Kidney (tissue), 14 donors: ENCODE results near the gene BTG1. TPM values are rescaled to one million over a fixed set of nuclear protein-coding genes. Genes with fewer than 3 reads are reported as not detected.

Experiments used
- DNase-seq, 5 donors: peaks; one replicate each; pipeline ENCODE4 v3.0.0-alpha.2; 2013 to 2020
- FAIRE-seq: peaks from 2 replicates; lab custom pipeline; 2012; peaks lifted over from hg19 to GRCh38; lab: Jason Lieb, UNC
- H3K27ac ChIP-seq, 2 donors: one replicate each; pipeline ENCODE4 v1.7.0; 2013; ENCODE audit warnings: low read depth in 2 of 2, low read length in 2 of 2, inconsistent platforms in 1 of 2
- H3K27me3 ChIP-seq: one replicate; pipeline ENCODE4 v1.7.1; 2013; ENCODE audit warnings: low read length, inconsistent platforms; ENCODE audit not compliant: control insufficient read depth, insufficient read depth
- H3K36me3 ChIP-seq, 3 donors: one replicate each; pipeline versions ENCODE4 v1.7.0 to v1.7.1; 2013; ENCODE audit warnings: low read length in 3 of 3, control low read depth in 1 of 3, inconsistent platforms in 1 of 3; ENCODE audit not compliant: insufficient read depth in 3 of 3, control insufficient read depth in 2 of 3
- H3K4me1 ChIP-seq, 3 donors: one replicate each; pipeline versions ENCODE4 v1.7.0 to v1.7.1; 2013; ENCODE audit warnings: low read length in 3 of 3, inconsistent platforms in 1 of 3, low read depth in 1 of 3; ENCODE audit not compliant: control insufficient read depth in 2 of 3, insufficient read depth in 2 of 3
- H3K4me3 ChIP-seq, 3 donors: one replicate each; pipeline versions ENCODE4 v1.7.0 to v1.8.1; 2013; ENCODE audit warnings: low read length in 3 of 3, control low read depth in 1 of 3, inconsistent platforms in 1 of 3
- H3K9ac ChIP-seq, 3 donors: one replicate each; pipeline versions ENCODE4 v1.7.0 to v1.7.1; 2013; ENCODE audit warnings: low read length in 3 of 3, control low read depth in 1 of 3, inconsistent platforms in 1 of 3
- H3K9me3 ChIP-seq, 3 donors: one replicate each; pipeline versions ENCODE4 v1.7.0 to v1.7.1; 2013; ENCODE audit warnings: low read length in 3 of 3, control low read depth in 1 of 3, inconsistent platforms in 1 of 3; ENCODE audit not compliant: control insufficient read depth in 2 of 3, insufficient read depth in 1 of 3
- intact Hi-C: fragments of 100-400 bp; cut with DNase I; formaldehyde crosslinking; loops from one replicate; pipeline ENCODE4 v1.11.1; 2022
- polyA plus RNA-seq: library from polyadenylated mRNA; stranded (reverse); fragments of 350-450 nt; fragmentation: Illumina TruSeq; extraction: RNeasy Lipid Tissue Mini Kit (QIAGEN cat#74804); gene quantifications from one replicate; pipeline ENCODE4 v1.2.3, GENCODE V29; 2014; ENCODE audit warnings: low read depth, low replicate concordance; ENCODE audit not compliant: insufficient read depth
- total RNA-seq: library from RNA; stranded (reverse); fragmentation: NEBNext Ultra II Directional; extraction: Animal tissue kit (Norgen Biotek cat#: 25700); gene quantifications from one replicate; pipeline ENCODE4 v1.2.1, GENCODE V29; 2021
- TF ChIP-seq, protein P1 (sequence below): IDR thresholded peaks from 3 replicates; pipeline ENCODE4 v1.5.1; 2012; ENCODE audit warnings: mild to moderate bottlenecking, moderate library complexity, borderline replicate concordance; ENCODE audit not compliant: insufficient read depth; ENCODE audit errors: extremely low read depth
- donor health status: control.
- donor health status: control.
- donor health status: control.
- donor health status: control.
- donor health status: control.
- donor health status: DM: yes; HTN: yes; CAD: no.
- donor health status: Normal renal cell carcinoma (clear cell type).

BTG1 gene
- total and polyA plus RNA-seq, 2 donors from 2014 or later = 59.9 to 173 TPM

- no peak overlapping the region for H3K4me3 ChIP-seq
- H3K4me1 ChIP-seq = no peaks in the 10 kb centered on the region
- H3K9me3 ChIP-seq = peaks cover 0 to 4% (median 0%) of the 10 kb centered on the region in 3 donors
- intact Hi-C loops = no loop called here
- no peak for FAIRE-seq
- H3K27ac ChIP-seq = no peak overlapping the region
- no peak overlapping the region for H3K9ac ChIP-seq
- H3K27me3 ChIP-seq = no peaks in the 10 kb centered on the region
- peak in 2 of 5 donors; percentile 25 to 31 for DNase-seq
- TF ChIP-seq, protein P1, sequence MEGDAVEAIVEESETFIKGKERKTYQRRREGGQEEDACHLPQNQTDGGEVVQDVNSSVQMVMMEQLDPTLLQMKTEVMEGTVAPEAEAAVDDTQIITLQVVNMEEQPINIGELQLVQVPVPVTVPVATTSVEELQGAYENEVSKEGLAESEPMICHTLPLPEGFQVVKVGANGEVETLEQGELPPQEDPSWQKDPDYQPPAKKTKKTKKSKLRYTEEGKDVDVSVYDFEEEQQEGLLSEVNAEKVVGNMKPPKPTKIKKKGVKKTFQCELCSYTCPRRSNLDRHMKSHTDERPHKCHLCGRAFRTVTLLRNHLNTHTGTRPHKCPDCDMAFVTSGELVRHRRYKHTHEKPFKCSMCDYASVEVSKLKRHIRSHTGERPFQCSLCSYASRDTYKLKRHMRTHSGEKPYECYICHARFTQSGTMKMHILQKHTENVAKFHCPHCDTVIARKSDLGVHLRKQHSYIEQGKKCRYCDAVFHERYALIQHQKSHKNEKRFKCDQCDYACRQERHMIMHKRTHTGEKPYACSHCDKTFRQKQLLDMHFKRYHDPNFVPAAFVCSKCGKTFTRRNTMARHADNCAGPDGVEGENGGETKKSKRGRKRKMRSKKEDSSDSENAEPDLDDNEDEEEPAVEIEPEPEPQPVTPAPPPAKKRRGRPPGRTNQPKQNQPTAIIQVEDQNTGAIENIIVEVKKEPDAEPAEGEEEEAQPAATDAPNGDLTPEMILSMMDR = no peak
- no peaks in the 10 kb centered on the region for H3K36me3 ChIP-seq
Measured at GRCh38 chr12:92193063-92193462, 47.4 kb upstream of the BTG1 start.

DNA sequence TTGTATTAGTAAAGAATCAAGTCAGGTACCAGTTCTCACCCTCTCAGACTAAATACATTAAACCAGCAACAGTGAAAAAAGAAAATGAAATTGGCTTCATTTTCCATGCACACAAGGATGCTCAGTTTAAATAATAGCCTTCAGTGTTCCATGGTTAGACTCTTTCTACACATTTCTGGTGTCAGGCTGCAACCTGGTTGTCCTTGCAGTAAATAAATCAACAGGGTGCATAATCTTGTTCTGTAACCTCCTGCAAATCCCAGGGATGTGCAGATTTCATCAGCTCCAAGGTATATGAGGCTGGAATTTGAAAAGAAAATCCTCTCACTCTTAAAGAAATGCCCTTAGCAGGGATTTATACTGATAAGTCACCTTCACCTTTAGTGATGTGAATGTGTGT is 46.7 kb upstream of the BTG1 start:
- Histone ChIP-seq H3K36me3 (no peaks in the 10 kb centered on the region), H3K27ac (no peak overlapping the region), H3K9ac (no peak overlapping the region), H3K4me3 (no peak overlapping the region), H3K9me3 (peaks cover 0 to 4% (median 0%) of the 10 kb centered on the region in 3 donors), H3K4me1 (no peaks in the 10 kb centered on the region), H3K27me3 (no peaks in the 10 kb centered on the region)
- TF ChIP-seq, protein P1 = no peak
- intact Hi-C loops = no loop called here
- FAIRE-seq (no peak), DNase-seq (peak in 2 of 5 donors; percentile 6 to 27)

DNA sequence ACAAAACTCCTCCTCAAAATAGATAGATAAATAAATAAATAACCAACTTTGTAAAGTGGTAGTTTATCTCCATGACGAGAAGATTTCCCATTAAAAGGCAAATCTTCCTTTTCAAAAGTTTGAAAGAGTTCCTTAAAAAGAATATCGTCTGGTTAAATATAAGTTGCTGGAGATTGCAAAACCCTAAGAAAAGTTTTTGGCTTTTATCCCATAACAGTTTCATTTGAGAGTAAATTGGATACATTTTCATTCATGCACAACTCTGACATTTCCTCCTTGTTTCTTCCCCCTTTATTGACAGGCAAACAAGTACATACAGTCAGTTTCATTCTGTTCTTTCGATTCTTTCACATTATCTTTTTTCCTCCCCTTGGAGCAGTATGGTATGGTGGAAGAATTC is 45.4 kb upstream of the BTG1 start:
- H3K9me3 ChIP-seq = no peaks in the 10 kb centered on the region
- H3K9ac ChIP-seq = no peak overlapping the region
- no peaks in the 10 kb centered on the region for H3K27me3 ChIP-seq
- DNase-seq = no peak
- no peak overlapping the region for H3K27ac ChIP-seq
- H3K36me3 ChIP-seq = no peaks in the 10 kb centered on the region
- intact Hi-C loops = no loop called here
- peak overlapping the region in 1 of 3 donors; percentile 29 for H3K4me3 ChIP-seq
- TF ChIP-seq, protein P1 = no peak
- no peaks in the 10 kb centered on the region for H3K4me1 ChIP-seq
- no peak for FAIRE-seq
